ENCODE data around the gene ATP6V0E2.

ATP6V0E2 gene

DNA sequence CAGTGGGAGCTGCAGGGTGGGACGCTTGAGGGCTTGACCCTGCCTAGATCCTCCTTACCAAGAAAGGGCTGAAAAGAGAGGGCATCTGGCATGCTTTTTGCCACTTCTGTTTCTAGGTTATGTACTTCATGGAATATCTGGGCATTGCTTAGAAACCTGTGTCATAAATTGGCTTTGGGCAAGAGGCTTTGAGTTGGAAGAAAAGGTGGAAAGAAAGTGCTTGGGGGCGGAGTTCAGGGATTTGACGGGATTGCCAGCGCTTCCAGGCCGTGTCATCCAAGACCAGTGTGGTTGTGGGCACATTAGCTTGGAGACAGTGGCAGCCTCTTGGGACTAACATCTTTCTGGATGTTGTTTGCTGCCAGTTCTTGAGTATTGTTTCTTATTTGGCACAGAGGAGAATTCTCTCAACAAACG is 34.8 kb upstream of the ATP6V0E2 start:
- DNase-seq = no peak

DNA sequence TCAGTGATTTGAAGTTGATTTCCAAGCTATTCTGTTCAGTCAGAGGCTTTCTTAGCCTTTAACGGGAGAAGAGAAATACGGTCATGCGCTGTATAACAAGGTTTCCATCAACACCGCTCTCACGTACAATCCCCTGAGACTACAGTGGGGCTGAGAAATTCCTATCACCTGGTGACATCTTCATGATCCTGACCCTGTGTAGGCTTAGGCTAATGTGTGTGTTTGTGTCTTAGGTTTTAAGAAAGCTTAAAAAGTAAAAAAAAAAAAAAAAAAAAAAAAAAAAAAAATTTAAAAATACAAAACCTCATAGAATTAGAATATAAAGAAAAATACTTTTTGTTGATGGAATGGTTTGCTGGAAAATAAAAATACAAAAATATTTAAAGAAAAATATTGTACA is 33.8 kb upstream of the ATP6V0E2 start:
- no peak for DNase-seq

DNA sequence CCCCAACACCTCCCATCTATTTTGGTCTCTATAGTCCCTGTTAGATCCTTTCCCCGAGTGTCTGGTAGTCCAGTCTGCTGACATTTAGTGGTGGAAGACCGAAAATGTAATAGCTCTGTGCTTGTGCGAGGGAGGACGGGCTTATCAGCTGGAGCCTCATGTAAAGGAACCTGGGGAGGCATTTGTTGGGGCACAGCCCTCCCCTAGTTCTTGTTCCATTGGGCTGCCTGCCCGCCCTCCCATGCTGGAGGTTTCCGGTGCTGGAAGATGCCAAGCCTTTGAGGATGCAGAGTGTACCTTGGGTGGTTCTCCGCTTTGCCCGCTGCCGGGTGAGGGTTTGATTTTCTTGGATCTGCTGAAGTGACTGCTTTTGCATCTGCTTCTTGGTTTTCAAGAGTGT is 30.2 kb upstream of the ATP6V0E2 start:
- no peak for DNase-seq

DNA sequence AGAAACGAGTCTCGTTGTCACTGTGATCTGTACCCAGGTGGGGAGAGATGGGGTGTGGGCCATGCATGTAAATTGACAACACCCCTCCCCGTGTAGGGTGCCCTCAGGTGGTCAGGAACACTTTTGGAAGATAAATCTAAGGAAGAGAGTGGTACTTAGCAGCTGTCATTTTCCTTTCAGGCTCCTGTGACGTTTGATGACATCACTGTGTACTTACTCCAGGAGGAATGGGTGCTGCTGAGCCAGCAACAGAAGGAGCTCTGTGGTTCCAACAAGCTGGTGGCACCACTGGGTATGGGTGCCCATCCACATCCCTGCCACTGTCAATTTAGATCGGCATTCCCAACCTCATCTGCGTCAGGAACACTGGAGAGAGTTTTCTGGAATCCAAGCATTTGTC is 29.3 kb upstream of the ATP6V0E2 start:
- no peak for DNase-seq

DNA sequence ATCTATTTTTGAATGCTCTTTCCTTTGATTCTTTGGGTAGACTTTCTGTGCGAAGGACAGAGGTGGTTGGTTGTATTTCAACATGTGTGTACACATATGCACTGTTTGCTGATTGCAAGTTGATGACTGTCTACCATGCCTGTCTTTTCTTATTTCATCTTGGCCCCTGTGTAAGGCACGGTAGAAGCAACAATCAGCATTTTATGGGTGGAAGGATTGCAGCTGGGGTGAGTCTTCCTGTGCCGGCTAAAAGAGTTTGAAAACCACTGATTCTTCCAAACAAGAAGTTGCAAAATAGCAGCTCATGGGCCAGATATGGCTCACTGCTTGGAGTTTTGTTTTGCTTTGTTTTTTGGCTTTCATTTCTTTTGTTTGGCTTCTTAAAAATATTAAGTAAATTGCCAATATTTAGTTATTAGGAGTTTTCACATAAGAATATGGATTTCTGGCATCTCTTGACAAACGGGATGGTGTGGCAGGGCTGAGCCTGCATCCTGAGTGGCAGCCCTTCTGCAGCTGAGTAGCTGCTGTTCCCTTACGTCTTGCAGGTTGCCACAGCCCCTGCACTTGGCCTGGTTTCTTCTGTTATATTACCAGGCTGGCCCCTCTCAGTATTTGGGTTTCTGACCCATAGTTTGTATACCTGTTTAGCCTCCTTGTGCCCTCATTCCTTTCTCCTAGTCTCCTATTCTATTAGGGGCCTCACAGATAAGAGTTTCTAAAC is 28.4 kb upstream of the ATP6V0E2 start:
- no peak for DNase-seq

DNA sequence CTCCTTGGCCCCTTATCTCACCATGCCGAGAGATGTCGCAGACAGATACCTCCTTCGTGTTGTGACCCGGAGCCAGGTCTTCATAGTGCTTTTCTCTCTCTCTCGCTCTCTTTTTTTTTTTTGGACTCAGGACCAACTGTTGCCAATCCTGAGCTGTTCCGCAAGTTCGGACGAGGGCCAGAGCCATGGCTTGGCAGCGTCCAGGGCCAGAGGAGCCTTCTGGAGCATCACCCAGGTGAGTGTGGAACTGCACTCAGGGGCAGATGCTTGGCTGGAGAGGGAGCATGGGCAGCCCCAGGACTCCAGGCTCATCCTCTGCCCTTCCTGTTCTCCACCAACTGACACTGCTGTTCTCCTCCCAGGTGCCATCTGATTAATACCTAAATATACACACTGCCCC is 27.7 kb upstream of the ATP6V0E2 start:
- DNase-seq = no peak

DNA sequence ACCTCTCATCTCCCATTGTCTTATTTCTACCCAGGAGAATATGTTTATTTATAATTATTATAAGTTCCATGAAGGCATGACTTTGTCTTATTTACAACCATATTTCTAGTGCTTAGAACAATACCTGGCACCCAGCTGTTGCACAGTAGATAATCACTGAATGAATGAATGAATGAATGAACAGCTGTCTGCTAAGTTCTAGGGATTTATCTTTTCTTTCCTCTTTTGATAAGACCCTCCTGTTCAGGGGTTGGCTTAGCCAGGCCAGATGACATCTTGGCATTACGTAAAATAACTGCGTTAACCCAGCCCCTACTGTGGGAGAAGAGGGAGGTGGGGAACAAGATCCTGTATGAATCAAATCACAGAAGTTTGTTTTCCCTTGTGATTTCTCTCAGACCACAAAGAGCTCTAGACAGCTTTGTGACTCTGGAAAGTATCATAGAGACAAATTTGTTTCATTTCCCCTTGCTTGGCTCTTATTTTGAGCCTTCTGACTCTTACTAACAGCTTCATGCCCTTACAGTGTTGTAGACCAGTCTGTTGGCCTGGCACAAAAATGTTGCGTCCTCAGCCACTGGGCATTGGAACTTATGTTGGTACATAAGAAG is 27.2 kb upstream of the ATP6V0E2 start:
- no peak for DNase-seq

DNA sequence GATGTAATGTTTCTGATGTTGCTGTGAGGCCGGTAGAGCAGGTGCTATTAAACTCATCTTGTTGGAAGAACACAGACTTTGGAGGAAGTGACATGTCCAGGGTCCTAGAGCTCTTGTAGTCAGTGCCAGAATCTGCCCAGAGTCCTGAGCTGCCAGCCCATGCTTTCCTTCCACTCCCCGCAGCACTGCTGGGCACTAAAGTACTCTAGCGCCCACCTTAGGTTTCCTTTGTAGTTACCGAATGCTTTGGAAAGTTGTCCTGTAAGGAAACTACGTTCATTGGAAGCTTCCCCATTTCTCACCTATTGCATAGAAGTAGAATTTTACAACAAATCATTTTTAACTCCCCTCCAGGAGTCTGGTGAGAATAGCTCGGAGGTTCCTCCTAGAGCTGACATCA is 24.6 kb upstream of the ATP6V0E2 start:
- no peak for DNase-seq

DNA sequence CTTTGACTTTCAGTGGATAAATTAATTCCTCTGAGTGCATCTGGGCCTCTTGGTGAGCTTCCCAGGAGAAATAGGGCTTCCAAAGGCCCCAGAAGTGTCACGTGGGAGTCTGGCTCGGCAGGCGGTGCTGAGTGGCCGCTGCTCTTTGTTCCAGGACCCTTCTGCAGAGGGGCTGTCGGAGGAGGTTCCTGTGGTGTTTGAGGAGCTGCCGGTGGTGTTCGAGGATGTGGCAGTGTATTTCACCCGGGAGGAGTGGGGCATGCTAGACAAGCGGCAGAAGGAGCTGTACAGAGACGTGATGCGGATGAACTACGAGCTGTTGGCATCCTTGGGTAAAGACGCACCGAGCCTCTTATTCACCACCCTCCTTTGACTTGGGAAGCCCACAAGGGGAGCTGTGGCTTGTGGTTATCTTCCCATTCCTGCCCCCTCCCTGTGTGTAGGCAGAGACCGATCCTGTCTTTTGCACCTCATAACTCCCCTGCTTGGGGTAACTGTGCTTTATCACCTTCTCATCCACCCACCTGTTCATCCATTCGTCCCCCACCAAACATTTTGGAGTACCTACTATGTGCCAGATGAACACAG is 23.7 kb upstream of the ATP6V0E2 start:
- DNase-seq = no peak

DNA sequence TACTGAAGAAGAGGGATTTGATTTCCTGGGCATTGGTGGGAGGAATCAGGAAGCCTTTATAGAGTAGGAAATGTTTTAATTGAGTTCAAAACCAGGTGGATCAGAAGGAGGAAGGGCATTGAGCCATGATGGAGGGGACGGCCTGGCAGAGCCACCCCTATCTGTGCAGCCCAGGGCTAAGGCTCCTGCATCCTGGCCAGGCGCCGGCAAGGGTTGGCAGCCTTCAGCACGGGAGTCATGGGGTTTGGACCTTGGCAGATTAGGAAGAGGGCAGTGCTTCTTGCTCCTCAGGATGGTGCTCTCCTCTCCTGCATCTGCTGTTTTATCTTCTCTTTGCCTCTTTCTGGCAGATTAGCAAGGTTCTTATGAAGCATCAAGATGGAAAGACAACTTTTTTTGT is 23.1 kb upstream of the ATP6V0E2 start:
- no peak for DNase-seq

DNA sequence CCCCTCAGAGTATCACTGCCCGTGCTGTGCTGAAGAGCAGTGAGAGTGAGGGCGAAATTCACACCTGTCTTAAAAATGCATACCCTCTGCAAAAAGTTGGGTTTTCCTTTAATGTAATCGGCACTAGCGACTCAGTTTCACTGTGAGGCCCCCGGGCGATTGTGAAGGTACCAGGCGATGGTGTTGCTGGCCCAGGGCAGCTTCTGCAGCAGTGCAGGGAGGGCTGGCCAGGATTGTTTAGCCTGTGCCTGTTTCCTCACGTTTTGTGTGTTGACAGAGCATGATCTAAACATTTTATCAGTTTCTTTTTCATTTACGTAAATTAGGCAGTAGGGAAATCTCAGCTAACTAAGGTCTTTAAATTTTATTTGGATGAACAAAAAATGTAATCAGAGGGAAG is 22.3 kb upstream of the ATP6V0E2 start:
- DNase-seq = no peak

DNA sequence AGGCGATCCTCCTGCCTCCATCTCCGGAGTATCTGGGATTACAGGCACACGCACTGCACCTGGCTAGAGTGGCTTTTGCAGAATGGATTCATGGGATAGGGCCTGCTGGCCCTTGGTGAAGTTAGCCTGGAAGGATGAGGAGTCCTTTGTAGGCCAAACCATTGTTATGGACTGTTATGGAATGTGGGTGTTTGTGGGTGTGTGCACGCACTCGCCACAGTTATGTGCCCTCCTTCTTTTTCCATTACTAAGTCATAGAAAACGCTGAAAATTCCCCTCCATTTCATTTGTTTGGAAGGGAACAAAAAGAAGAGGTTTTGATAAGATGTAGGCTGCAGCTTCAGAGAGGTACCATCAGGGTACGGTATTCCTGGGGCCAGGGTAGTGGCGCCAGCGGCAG is 20.6 kb upstream of the ATP6V0E2 start:
- DNase-seq = no peak

DNA sequence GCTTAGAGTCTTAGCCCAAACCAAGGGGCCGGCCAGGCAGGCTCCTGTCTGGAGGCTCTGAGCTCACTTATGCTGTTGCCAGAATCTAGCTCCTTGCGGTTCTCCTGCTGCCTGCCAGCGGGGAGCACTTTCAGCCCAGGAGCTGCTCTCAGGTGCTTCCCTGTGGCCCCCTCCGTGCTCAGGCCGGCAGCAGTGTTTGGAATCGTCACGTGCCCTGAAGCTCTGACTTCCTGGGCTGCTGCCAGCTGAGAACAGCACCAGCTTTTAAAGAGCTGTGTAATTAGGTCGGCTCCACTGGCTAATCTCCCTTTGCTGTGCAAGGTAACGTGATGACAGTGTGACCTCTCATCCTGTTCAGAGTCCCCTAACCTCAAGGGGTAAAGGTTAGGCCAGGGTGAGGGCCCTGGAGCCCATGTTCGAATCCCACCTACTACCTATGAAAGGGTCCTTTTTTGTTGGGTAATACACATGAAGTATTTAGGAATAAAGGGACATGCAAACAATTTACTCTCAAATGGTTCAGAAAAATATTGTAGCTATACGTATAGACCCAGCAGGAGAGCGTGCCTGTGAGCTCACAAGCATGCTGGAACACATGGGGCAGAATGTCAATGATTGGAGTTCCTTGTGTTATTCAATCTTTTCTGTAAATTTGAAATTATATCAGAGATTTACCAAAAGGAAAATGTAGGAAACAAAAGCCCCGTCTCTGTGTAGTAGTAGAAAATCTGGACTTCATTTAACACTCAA is 19.0 kb upstream of the ATP6V0E2 start:
- DNase-seq = no peak

DNA sequence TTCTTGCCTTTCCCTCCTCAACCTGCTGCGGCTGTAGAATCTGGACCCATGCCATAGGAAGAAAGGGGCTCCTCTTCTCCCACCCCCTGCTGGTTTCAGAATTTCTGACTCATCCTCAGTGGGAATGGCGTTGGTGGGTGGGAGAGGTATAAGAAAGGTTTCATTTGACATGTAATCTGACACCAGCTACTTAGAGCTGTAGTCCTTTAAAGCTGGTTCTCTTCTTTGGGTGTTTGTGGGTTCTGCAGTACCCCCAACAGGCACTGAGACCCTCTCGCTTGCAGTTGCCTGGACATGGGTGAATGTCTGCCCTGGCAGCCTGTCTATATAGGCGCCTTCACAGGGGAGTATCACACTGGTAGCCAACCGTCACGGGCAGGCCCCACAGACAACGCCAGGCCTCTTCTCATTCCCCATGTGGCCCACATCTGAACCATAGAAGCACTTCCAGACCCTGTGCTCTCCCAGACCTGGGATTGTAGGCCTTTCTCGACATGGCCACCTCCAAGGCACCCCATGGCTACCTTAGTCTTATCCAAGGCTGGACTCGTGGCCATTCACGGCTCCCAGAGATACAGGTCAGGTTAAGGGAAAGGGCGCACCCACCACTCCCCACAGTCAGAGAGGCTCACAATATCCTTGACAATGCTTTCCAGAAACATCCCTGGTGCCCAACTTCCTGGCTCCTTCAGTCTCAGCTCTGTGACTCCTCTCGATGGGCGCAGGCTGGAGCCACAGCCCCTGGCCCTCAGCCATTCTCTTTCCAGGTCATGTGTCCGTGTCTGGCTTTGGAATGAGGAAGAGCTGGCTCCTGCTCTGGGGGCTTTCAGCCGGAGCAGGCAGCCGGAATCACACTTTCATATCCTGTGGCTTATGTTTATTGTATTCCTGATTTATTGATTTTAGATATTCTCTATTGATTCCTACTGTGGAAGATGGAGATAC is 18.1 kb upstream of the ATP6V0E2 start:
- no peak for DNase-seq

DNA sequence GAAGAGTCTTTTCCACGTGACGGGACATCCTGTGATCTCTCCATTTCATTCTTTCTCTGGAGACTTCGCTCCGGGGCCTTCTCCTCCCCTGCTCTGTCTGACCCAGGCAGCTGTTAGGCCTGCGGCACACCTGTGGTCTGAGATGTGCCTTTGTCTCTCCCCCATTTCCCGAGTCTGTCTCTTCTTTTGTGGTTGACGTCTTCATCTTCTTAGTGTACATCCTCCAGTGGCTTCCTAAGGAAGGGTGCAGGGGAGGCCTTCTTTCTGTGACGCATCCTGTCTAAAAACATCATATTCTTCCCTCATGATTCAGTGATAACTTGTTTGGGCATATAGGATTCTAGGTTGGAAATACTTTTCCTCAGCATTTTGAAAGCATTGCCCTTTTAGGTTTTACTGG is 17.2 kb upstream of the ATP6V0E2 start:
- no peak for DNase-seq

DNA sequence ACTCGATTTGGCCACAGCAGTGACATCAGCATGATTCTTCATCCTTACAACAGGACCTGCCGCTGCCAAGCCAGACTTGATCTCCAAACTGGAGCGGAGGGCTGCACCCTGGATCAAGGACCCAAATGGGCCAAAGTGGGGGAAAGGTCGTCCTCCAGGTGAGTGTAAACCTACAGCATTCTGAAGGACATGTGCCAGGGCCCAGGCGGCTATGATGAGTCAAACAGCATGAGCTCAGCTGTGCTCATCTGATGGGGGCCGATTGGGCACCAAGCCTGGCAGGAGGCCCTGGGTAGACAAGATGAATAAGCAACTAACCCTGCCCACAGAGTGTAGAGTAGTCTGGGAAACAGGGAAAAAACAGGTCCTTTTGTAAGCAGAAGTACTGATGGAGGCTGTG is 14.4 kb upstream of the ATP6V0E2 start:
- DNase-seq = no peak

DNA sequence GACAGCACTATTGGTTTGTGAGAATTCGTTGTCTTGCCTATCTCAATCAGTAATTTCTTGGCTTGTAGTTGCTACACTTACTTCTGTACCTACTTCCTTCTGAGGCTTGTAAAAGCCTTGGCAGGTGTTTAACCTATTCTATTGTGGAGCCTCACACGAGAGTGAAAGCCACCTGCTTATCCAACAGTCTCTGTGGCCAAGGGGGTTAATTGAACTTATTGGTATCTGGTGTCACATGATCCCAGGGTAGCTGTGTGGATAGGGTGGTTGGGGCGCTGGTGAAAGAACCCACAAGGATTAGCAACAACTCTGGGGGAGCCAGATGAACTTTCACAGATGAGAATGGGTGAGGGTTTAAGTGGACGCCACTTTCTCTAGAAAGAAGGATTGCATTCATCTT is 13.9 kb upstream of the ATP6V0E2 start:
- DNase-seq = no peak

DNA sequence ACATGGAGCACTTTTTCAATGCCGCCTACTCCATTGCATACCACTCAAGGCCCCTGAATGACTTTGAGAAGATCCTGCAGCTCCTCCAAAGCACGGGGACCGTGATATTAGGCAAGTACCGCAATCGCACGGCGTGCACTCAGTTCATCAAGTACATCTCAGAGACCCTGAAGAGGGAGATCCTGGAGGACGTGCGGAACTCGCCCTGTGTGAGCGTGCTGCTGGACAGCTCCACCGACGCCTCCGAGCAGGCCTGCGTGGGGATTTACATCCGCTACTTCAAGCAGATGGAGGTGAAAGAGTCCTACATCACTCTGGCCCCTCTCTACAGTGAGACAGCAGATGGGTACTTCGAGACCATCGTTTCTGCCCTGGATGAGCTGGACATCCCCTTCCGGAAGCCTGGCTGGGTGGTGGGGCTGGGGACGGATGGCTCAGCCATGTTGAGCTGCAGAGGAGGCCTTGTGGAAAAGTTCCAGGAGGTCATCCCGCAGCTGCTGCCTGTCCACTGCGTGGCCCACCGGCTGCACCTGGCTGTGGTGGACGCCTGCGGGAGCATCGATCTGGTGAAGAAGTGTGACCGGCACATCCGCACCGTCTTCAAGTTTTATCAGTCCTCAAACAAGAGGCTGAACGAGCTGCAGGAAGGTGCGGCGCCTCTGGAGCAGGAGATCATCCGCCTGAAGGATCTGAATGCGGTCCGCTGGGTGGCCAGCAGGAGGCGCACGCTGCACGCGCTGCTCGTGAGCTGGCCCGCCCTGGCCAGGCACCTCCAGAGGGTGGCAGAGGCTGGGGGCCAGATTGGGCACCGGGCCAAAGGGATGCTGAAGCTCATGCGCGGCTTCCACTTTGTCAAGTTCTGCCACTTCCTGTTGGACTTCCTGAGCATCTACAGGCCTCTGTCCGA is 12.7 kb upstream of the ATP6V0E2 start:
- no peak for DNase-seq

DNA sequence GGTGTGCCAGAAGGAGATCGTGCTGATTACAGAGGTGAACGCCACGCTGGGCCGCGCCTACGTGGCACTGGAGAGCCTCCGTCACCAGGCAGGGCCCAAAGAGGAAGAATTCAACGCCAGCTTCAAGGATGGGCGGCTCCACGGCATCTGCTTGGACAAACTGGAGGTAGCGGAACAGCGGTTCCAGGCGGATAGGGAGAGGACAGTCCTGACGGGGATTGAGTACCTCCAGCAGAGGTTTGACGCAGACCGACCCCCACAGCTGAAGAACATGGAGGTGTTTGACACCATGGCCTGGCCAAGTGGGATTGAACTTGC is 12.1 kb upstream of the ATP6V0E2 start:
- no peak for DNase-seq

DNA sequence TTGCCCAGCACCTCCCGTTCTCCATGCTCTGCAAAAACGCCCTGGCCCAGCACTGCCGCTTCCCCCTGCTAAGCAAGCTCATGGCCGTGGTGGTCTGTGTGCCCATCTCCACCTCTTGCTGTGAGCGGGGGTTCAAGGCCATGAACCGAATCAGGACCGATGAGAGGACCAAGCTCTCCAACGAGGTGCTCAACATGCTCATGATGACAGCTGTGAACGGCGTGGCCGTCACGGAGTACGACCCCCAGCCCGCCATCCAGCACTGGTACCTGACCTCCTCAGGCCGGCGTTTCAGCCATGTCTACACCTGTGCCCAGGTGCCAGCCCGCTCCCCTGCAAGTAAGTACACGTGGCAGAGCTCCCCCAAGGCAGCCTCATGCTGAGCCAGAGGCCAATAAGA is 11.6 kb upstream of the ATP6V0E2 start:
- DNase-seq = no peak

DNA sequence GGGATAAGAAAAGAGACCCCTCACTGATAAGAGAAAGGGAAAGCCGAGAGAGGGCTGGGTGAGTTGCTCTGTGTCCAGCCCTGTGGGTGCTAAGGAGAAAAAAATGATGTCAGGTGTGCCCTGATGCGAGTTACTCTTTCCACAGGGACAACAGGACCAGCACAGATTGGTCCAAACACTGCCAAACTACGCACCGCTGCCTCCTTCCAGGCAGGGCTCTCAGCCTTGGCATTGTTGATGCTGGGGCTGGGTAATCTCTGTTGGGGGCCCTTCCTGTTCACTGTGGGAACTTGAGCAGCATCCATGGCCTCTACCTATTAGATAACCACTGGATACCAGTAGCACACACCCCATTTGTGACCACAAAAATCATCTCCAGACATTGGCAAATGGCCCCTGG is 10.3 kb upstream of the ATP6V0E2 start:
- DNase-seq = no peak

DNA sequence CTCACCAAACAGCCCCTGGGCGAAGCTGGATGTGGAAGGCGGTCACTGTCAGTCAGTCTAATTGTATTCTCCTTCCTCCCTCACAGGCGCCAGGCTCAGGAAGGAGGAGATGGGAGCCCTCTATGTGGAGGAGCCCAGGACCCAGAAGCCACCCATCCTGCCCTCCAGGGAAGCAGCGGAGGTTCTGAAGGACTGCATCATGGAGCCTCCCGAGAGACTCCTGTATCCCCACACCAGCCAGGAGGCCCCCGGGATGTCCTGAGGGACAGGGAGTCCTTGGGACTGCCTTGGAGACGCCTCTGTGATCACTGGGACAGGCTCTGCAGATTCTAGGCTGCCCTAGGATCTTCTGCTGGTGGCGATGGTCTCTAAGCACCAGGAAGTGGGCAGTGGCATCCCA is 9.7 kb upstream of the ATP6V0E2 start:
- no peak for DNase-seq
